Measurements from ENCODE around the gene GPD1. TPM values are rescaled to one million over a fixed set of nuclear protein-coding genes. Genes with fewer than 3 reads are reported as not detected.
A peak's percentile ranks its signal among the peaks of the same experiment; 100 is the strongest.
"Not testable (repeated sequence)": the region's sequence is repeated elsewhere in the genome, so short reads cannot be mapped to it uniquely, and the experiment has no call there.

The GPD1 gene
- total RNA-seq, 1 donor from 2014 or later: 12.2 TPM

GRCh38 chr12:50081096-50081808 is 22.6 kb upstream of the GPD1 start:
- Histone ChIP-seq H3K36me3 (no peaks in the 10 kb centered on the region), H3K27ac (peak overlapping the region in 1 of 2 donors; percentile 10), H3K4me1 (peaks cover 3 to 9% of the 10 kb centered on the region in 2 donors), H3K9me3 (no peaks in the 10 kb centered on the region), H3K27me3 (no peaks in the 10 kb centered on the region), H3K4me3 (no peak overlapping the region)
- DNase-seq (ENCODE audit: low spot score in 2 of 2): no peak
- TF ChIP-seq, protein P1, sequence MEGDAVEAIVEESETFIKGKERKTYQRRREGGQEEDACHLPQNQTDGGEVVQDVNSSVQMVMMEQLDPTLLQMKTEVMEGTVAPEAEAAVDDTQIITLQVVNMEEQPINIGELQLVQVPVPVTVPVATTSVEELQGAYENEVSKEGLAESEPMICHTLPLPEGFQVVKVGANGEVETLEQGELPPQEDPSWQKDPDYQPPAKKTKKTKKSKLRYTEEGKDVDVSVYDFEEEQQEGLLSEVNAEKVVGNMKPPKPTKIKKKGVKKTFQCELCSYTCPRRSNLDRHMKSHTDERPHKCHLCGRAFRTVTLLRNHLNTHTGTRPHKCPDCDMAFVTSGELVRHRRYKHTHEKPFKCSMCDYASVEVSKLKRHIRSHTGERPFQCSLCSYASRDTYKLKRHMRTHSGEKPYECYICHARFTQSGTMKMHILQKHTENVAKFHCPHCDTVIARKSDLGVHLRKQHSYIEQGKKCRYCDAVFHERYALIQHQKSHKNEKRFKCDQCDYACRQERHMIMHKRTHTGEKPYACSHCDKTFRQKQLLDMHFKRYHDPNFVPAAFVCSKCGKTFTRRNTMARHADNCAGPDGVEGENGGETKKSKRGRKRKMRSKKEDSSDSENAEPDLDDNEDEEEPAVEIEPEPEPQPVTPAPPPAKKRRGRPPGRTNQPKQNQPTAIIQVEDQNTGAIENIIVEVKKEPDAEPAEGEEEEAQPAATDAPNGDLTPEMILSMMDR (IDR thresholded peaks at IDR 0.05): no peak
- intact Hi-C loops (cut with DNase I): no loop called here

GRCh38 chr12:50082644-50083043 is 21.2 kb upstream of the GPD1 start:
- no peaks in the 10 kb centered on the region for H3K9me3 ChIP-seq
- peak overlapping the region in 1 of 2 donors; percentile 98 for H3K27ac ChIP-seq
- DNase-seq (ENCODE audit: low spot score in 2 of 2): no peak
- peaks cover 3 to 12% of the 10 kb centered on the region in 2 donors for H3K36me3 ChIP-seq
- TF ChIP-seq, protein P1 (IDR thresholded peaks at IDR 0.05): no peak
- intact Hi-C loops (cut with DNase I): no loop called here
- no peak overlapping the region for H3K4me3 ChIP-seq
- H3K4me1 ChIP-seq: peaks cover 3 to 9% of the 10 kb centered on the region in 2 donors
- no peaks in the 10 kb centered on the region for H3K27me3 ChIP-seq

GRCh38 chr12:50083301-50083700 is 20.5 kb upstream of the GPD1 start:
- Histone ChIP-seq H3K27ac (peak overlapping the region in 1 of 2 donors; percentile 98), H3K4me1 (peaks cover 3 to 9% of the 10 kb centered on the region in 2 donors), H3K4me3 (no peak overlapping the region), H3K27me3 (no peaks in the 10 kb centered on the region), H3K36me3 (peaks cover 3 to 18% of the 10 kb centered on the region in 2 donors), H3K9me3 (no peaks in the 10 kb centered on the region)
- intact Hi-C loops (cut with DNase I): no loop called here
- no peak for DNase-seq (ENCODE audit: low spot score in 2 of 2)
- TF ChIP-seq, protein P1 (IDR thresholded peaks at IDR 0.05): no peak

DNA sequence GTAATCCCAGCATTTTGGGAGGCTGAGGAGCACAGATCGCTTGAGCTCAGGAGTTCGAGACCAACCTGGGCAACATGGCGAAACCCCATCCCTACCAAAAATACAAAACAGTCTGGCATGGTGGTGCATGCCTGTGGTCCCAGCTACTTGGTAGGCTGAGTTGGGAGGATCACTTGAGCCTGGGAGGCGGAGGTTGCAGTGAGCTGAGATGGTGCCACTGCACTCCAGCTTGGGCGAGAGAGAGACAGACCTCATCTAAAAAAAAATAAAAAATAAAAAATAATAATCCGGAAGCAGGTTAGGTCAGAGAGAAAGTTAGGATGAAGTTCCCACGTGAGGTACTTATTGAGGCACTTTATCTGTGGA is 19.4 kb upstream of the GPD1 start:
- peak overlapping the region; percentile 83 to 85 for H3K4me3 ChIP-seq
- H3K27me3 ChIP-seq; H3K9me3 ChIP-seq; DNase-seq (ENCODE audit: low spot score in 2 of 2); H3K4me1 ChIP-seq: not testable (repeated sequence)
- peaks cover 7 to 29% of the 10 kb centered on the region in 2 donors for H3K36me3 ChIP-seq
- peak overlapping the region; percentile 97 to 98 for H3K27ac ChIP-seq
- intact Hi-C loops (cut with DNase I): loop anchor here (2.0 kb wide), 1 partner anchor 316 kb away; the partner anchor contains the start of gene LARP4

GRCh38 chr12:50084775-50085614 is 18.8 kb upstream of the GPD1 start, which contains the start of gene SMARCD1:
SMARCD1 (plus strand) TSS chr12:50085342; CDS start chr12:50085370, 28 bp downstream.
- intact Hi-C loops (cut with DNase I): loop anchor here (1.0 to 2.0 kb wide), 3 partner anchors 27 to 316 kb away; partner anchors contain the start of genes CERS5, COX14 and LARP4
- TF ChIP-seq, protein P1 (IDR thresholded peaks at IDR 0.05): peak in 2 of 3 experiments; percentile 49 to 62
- DNase-seq (ENCODE audit: low spot score in 2 of 2): peak; percentile 66 to 94

More at GRCh38 chr12:50084775-50085614, 18.8 kb upstream of the GPD1 start, which contains the start of gene SMARCD1:
- Histone ChIP-seq H3K27me3 (no peaks in the 10 kb centered on the region), H3K36me3 (peaks cover 13 to 35% of the 10 kb centered on the region in 2 donors), H3K4me1 (peaks cover 3 to 9% of the 10 kb centered on the region in 2 donors), H3K27ac (peak within 1 kb of the TSS; percentile 97 to 98), H3K9me3 (no peaks in the 10 kb centered on the region), H3K4me3 (peak within 1 kb of the TSS; percentile 83 to 85)
